Measurements from ENCODE around the gene PARD3B. TPM values are rescaled to one million over a fixed set of nuclear protein-coding genes. Genes with fewer than 3 reads are reported as not detected.

Gene PARD3B
- total RNA-seq, 1 experiment from 2014 or later = 10.1 TPM

DNA sequence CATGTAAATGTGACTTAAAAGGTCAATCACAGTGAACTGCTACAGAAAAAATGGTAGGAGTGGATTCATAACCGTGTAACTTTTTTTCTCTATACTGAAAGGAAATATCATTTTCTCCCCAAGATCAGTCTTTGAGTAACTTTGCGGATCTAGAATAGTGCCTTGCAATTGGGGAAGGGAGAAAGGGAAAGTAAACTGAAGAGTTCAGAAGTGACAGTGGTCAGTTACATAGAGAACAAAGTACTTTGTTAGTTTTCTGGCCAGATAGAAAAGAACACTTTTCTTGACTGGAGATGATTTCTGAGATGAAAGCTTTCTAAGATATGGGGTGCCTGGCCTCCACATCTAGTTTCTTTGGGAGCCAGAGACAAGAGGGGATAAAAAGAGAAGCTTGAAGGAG is 26.6 kb downstream of the PARD3B start:
- intact Hi-C loops (cut with micrococcal nuclease; ENCODE audit: unreplicated experiment) = no loop called here
- H3K4me1 Mint-ChIP-seq (ENCODE audit: low read depth, unreplicated experiment) = no peaks in the 10 kb centered on the region
- H3K27ac Mint-ChIP-seq (ENCODE audit: unreplicated experiment) = no peak overlapping the region
- H3K9me3 Mint-ChIP-seq (ENCODE audit: low read depth, unreplicated experiment) = no peaks in the 10 kb centered on the region
- CTCF ChIA-PET = interaction anchor here (0.9 kb wide), 1 partner anchor 50 kb away, joined by 3 read pairs; no protein-coding TSS in a partner anchor
- H3K4me3 Mint-ChIP-seq (ENCODE audit: low read depth, unreplicated experiment) = no peak overlapping the region
- TF ChIP-seq, protein P1, sequence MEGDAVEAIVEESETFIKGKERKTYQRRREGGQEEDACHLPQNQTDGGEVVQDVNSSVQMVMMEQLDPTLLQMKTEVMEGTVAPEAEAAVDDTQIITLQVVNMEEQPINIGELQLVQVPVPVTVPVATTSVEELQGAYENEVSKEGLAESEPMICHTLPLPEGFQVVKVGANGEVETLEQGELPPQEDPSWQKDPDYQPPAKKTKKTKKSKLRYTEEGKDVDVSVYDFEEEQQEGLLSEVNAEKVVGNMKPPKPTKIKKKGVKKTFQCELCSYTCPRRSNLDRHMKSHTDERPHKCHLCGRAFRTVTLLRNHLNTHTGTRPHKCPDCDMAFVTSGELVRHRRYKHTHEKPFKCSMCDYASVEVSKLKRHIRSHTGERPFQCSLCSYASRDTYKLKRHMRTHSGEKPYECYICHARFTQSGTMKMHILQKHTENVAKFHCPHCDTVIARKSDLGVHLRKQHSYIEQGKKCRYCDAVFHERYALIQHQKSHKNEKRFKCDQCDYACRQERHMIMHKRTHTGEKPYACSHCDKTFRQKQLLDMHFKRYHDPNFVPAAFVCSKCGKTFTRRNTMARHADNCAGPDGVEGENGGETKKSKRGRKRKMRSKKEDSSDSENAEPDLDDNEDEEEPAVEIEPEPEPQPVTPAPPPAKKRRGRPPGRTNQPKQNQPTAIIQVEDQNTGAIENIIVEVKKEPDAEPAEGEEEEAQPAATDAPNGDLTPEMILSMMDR (IDR thresholded peaks at IDR 0.05; ENCODE audit: unreplicated experiment) = no peak
- no TSS peak for BruUV-seq (replicated peaks)
- no peaks in the 10 kb centered on the region for H3K36me3 Mint-ChIP-seq (ENCODE audit: insufficient read depth, unreplicated experiment)
- no peak for DNase-seq
- H3K27me3 Mint-ChIP-seq (ENCODE audit: unreplicated experiment) = no peaks in the 10 kb centered on the region

DNA sequence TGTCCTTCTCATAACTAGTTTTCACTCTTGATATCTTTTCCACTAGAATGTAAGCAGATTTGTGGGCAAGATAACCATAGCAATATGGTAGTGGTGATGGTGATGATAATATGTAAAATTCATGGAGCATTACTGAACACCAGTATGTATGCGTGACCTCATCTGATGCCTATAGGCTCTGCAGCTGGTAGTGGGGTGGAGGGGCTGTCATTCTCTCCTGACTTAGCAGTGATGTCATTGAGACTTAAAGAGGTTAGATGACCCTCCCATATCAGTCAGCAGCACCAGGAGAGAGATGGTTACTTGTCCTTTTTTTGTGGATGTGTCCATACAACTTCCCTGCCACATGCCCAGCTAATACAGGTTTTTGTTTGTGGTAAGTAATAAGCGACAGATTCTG is 27.9 kb downstream of the PARD3B start:
- TF ChIP-seq, protein P1 (IDR thresholded peaks at IDR 0.05; ENCODE audit: unreplicated experiment) = no peak
- H3K9me3 Mint-ChIP-seq (ENCODE audit: low read depth, unreplicated experiment) = no peaks in the 10 kb centered on the region
- CTCF ChIA-PET = no interaction called here
- intact Hi-C loops (cut with micrococcal nuclease; ENCODE audit: unreplicated experiment) = no loop called here
- DNase-seq = no peak
- no peak overlapping the region for H3K4me3 Mint-ChIP-seq (ENCODE audit: low read depth, unreplicated experiment)
- H3K27ac Mint-ChIP-seq (ENCODE audit: unreplicated experiment) = no peak overlapping the region
- H3K27me3 Mint-ChIP-seq (ENCODE audit: unreplicated experiment) = no peaks in the 10 kb centered on the region
- H3K36me3 Mint-ChIP-seq (ENCODE audit: insufficient read depth, unreplicated experiment) = no peaks in the 10 kb centered on the region
- BruUV-seq (replicated peaks) = no TSS peak
- no peaks in the 10 kb centered on the region for H3K4me1 Mint-ChIP-seq (ENCODE audit: low read depth, unreplicated experiment)

DNA sequence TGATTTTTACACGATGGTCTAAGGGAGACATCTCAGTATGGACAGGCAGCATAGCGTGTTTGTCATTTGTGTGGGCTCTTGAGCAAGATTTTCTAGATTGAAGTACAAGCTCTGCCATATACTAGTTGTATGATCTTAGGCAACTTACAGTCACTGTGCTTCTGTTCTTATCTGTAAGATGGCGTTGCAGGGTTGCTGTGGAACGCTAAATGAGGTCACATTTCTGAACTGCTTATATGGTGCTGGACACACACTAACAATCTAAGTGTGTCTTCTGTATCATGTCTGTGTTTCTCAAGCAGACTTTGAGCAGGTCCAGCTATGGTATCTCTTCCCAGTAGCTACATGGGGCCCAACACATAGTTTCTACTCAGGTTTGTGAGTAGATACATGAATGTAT is 29.2 kb downstream of the PARD3B start:
- DNase-seq = no peak
- H3K9me3 Mint-ChIP-seq (ENCODE audit: low read depth, unreplicated experiment) = peaks cover 3% of the 10 kb centered on the region
- no peak overlapping the region for H3K27ac Mint-ChIP-seq (ENCODE audit: unreplicated experiment)
- no peaks in the 10 kb centered on the region for H3K4me1 Mint-ChIP-seq (ENCODE audit: low read depth, unreplicated experiment)
- TF ChIP-seq, protein P1 (IDR thresholded peaks at IDR 0.05; ENCODE audit: unreplicated experiment) = no peak
- CTCF ChIA-PET = no interaction called here
- H3K36me3 Mint-ChIP-seq (ENCODE audit: insufficient read depth, unreplicated experiment) = no peaks in the 10 kb centered on the region
- BruUV-seq (replicated peaks) = no TSS peak
- intact Hi-C loops (cut with micrococcal nuclease; ENCODE audit: unreplicated experiment) = no loop called here
- no peaks in the 10 kb centered on the region for H3K27me3 Mint-ChIP-seq (ENCODE audit: unreplicated experiment)
- H3K4me3 Mint-ChIP-seq (ENCODE audit: low read depth, unreplicated experiment) = no peak overlapping the region

DNA sequence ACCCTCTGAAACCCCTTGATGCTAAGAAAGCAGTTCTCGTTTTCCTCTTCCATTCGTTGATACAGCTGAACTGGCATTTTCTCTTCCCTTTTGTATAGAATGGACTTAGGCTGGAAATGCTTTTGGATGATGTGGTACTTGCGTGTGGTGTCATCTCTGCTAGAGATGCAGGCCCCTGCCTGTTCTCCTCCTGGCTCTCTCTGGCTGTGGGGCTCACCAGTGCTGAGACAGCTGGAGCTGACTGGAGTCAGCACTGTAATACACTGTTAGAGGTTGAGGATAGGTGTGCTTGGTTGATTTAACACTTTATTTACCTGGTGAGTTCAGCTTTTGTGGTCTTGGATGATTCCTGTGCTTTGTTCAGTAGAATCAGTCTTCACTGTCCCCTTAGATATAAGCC is 30.2 kb downstream of the PARD3B start:
- Mint-ChIP-seq H3K36me3 (ENCODE audit: insufficient read depth, unreplicated experiment) (no peaks in the 10 kb centered on the region), H3K27me3 (ENCODE audit: unreplicated experiment) (no peaks in the 10 kb centered on the region), H3K9me3 (ENCODE audit: low read depth, unreplicated experiment) (peaks cover 3% of the 10 kb centered on the region), H3K4me1 (ENCODE audit: low read depth, unreplicated experiment) (no peaks in the 10 kb centered on the region), H3K27ac (ENCODE audit: unreplicated experiment) (no peak overlapping the region), H3K4me3 (ENCODE audit: low read depth, unreplicated experiment) (no peak overlapping the region)
- TF ChIP-seq, protein P1 (IDR thresholded peaks at IDR 0.05; ENCODE audit: unreplicated experiment) = no peak
- DNase-seq = no peak
- BruUV-seq (replicated peaks) = no TSS peak
- intact Hi-C loops (cut with micrococcal nuclease; ENCODE audit: unreplicated experiment) = no loop called here
- CTCF ChIA-PET = no interaction called here
